Sigmoid colon (tissue), 7 donors: ENCODE data around the gene TKFC. TPM values are rescaled to one million over a fixed set of nuclear protein-coding genes. Genes with fewer than 3 reads are reported as not detected.

Experiments
- DNase-seq: peaks from one replicate; pipeline ENCODE4 v3.0.0-alpha.2; 2019
- H3K27ac ChIP-seq, 4 donors: fragments of 200-600 bp; sonication (generic); one replicate each; pipeline ENCODE4 v1.5.1; 2016 to 2019; ENCODE audit warnings: mild to moderate bottlenecking in 1 of 4
- H3K27me3 ChIP-seq, 3 donors: fragments of 200-600 bp; sonication (generic); one replicate each; pipeline ENCODE4 v1.5.1; 2019; ENCODE audit warnings: mild to moderate bottlenecking in 1 of 3
- H3K36me3 ChIP-seq, 4 donors: fragments of 200-600 bp; sonication (generic); one replicate each; pipeline ENCODE4 v1.5.1; 2016 to 2019
- H3K4me1 ChIP-seq, 4 donors: fragments of 200-600 bp; sonication (generic); one replicate each; pipeline ENCODE4 v1.5.1; 2017 to 2019
- H3K4me3 ChIP-seq, 4 donors: fragments of 200-600 bp; sonication (generic); one replicate each; pipeline ENCODE4 v1.5.1; 2017 to 2019; ENCODE audit warnings: mild to moderate bottlenecking in 2 of 4, moderate library complexity in 1 of 4
- H3K9me3 ChIP-seq, 4 donors: fragments of 200-600 bp in 3 of 4; sonication (generic) in 3 of 4; one replicate each; pipeline versions ENCODE4 v1.5.1 to v1.6.1; 2013 to 2019
- EP300 ChIP-seq, 4 donors: sonication (generic); formaldehyde crosslinking; IDR thresholded peaks; one replicate each; pipeline ENCODE4 v1.6.1; 2017; ENCODE audit warnings: antibody characterized with exemption in 4 of 4
- POLR2A ChIP-seq, 2 donors: fragments of 450-650 bp; IDR thresholded peaks; one replicate each; pipeline ENCODE4 v1.6.1; 2016; ENCODE audit warnings: antibody characterized with exemption in 2 of 2, mild to moderate bottlenecking in 2 of 2, moderate library complexity in 2 of 2
- POLR2AphosphoS5 ChIP-seq, 4 donors: sonication (generic); formaldehyde crosslinking; IDR thresholded peaks; one replicate each; pipeline ENCODE4 v1.6.1; 2017; ENCODE audit warnings: antibody characterized with exemption in 4 of 4
- WGBS, 2 donors: extraction: QIAGEN DNeasy Blood & Tissue Kit; methylation state at CpG; one replicate each; pipeline ENCODE4 v1.1.7; 2013; 5-methylcytosine and 5-hydroxymethylcytosine counted together
- intact Hi-C: fragments of 100-400 bp; cut with DNase I; formaldehyde crosslinking; loops from one replicate; pipeline ENCODE4 v1.15.1; 2023
- polyA plus RNA-seq, 3 donors: library from polyadenylated mRNA; stranded (reverse); fragments of 200-250 nt; gene quantifications; one replicate each; pipeline ENCODE4 v1.2.3, GENCODE V29; 2013
- total RNA-seq, 4 donors: library from RNA; depleted of rRNA; stranded (reverse); fragments of >200 nt; gene quantifications; one replicate each; pipeline ENCODE4 v1.1.0, GENCODE V29; 2016
- TF ChIP-seq, protein P1 (sequence below), 4 experiments: fragments of 450-650 bp in 3 of 4; fragments of 200-600 bp in 1 of 4; IDR thresholded peaks; one replicate each; pipeline ENCODE4 v1.5.1; 2016 to 2019; ENCODE audit warnings: antibody characterized with exemption in 4 of 4, mild to moderate bottlenecking in 3 of 4, moderate library complexity in 2 of 4
- donor health status: healthy with polysubstance abuse.
- donor health status: Bipolar disorder and iron deficiency.
- donor health status: healthy.

The TKFC gene
- total and polyA plus RNA-seq, 7 donors = 10.8 to 40.0 (median 12.0) TPM

DNA sequence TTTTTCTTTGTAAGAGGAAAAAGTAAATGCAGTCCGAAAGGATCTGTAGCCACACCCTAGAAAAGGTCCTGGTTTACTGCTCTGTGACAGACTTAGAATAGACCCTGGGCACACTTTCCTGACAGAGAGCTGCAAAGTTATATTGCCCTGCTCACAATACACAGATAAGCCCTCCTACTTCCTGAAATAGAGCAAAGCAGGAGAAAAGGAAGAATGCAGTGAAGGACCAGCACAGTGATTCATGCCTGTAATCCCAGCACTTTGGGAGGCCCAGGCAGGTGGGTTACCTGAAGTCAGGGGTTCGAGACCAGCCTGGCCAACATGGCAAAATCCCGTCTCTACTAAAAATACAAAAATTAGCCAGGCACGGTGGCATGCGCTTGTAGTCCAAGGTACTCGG is 26.5 kb downstream of the TKFC start:
- WGBS, 2 donors = 21 to 67% methylated on average over 6 of the region's 6 CpGs
- Histone ChIP-seq H3K4me3 (no peak overlapping the region), H3K27ac (no peak overlapping the region), H3K27me3 (no peaks in the 10 kb centered on the region), H3K9me3 (no peaks in the 10 kb centered on the region), H3K4me1 (peaks cover 2 to 30% (median 27%) of the 10 kb centered on the region in 4 donors), H3K36me3 (peaks cover 4 to 25% (median 5%) of the 10 kb centered on the region in 4 donors)
- intact Hi-C loops = no loop called here
- no peak for TF ChIP-seq POLR2AphosphoS5 (IDR thresholded peaks at IDR 0.05)
- TF ChIP-seq POLR2A (IDR thresholded peaks at IDR 0.05) = no peak
- DNase-seq = no peak

GRCh38 chr11:61361237-61361740 is 28.3 kb downstream of the TKFC start:
- TF ChIP-seq POLR2AphosphoS5 (IDR thresholded peaks at IDR 0.05) = no peak
- H3K9me3 ChIP-seq = no peaks in the 10 kb centered on the region
- H3K27ac ChIP-seq = peak overlapping the region; percentile 90 to 100 (median 96)
- WGBS, 2 donors = 1 to 5% methylated on average over 22 of the region's 22 CpGs
- peak overlapping the region; percentile 56 to 70 (median 64) for H3K4me3 ChIP-seq
- no peaks in the 10 kb centered on the region for H3K27me3 ChIP-seq
- intact Hi-C loops = no loop called here
- no peak for DNase-seq
- peaks cover 6 to 29% (median 19%) of the 10 kb centered on the region in 4 donors for H3K36me3 ChIP-seq
- H3K4me1 ChIP-seq = peaks cover 2 to 30% (median 27%) of the 10 kb centered on the region in 4 donors

- Histone ChIP-seq H3K4me3 (peak within 1 kb of the TSS; percentile 56 to 70 (median 64)), H3K36me3 (peaks cover 6 to 33% (median 26%) of the 10 kb centered on the region in 4 donors), H3K4me1 (peaks cover 2 to 30% (median 27%) of the 10 kb centered on the region in 4 donors), H3K27me3 (no peaks in the 10 kb centered on the region), H3K27ac (peak within 1 kb of the TSS; percentile 90 to 100 (median 96)), H3K9me3 (no peaks in the 10 kb centered on the region)
- DNase-seq = peak; percentile 97
- intact Hi-C loops = loop anchor here (1.0 to 2.0 kb wide), 2 partner anchors 29 to 69 kb away; partner anchors contain the start of genes DDB1, SDHAF2 and TKFC
- peak; percentile 90 to 94 (median 92) for TF ChIP-seq POLR2AphosphoS5 (IDR thresholded peaks at IDR 0.05)
- TF ChIP-seq POLR2A (IDR thresholded peaks at IDR 0.05) = peak; percentile 47 to 85
- TF ChIP-seq, protein P1, sequence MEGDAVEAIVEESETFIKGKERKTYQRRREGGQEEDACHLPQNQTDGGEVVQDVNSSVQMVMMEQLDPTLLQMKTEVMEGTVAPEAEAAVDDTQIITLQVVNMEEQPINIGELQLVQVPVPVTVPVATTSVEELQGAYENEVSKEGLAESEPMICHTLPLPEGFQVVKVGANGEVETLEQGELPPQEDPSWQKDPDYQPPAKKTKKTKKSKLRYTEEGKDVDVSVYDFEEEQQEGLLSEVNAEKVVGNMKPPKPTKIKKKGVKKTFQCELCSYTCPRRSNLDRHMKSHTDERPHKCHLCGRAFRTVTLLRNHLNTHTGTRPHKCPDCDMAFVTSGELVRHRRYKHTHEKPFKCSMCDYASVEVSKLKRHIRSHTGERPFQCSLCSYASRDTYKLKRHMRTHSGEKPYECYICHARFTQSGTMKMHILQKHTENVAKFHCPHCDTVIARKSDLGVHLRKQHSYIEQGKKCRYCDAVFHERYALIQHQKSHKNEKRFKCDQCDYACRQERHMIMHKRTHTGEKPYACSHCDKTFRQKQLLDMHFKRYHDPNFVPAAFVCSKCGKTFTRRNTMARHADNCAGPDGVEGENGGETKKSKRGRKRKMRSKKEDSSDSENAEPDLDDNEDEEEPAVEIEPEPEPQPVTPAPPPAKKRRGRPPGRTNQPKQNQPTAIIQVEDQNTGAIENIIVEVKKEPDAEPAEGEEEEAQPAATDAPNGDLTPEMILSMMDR (IDR thresholded peaks at IDR 0.05) = no peak
- WGBS, 2 donors = 0% methylated on average over 63 of the region's 63 CpGs
Observed at GRCh38 chr11:61361741-61362541, 28.9 kb downstream of the TKFC start, which contains the start of the genes CYB561A3 and TMEM138. CYB561A3 (minus strand) TSS chr11:61361882; CDS start chr11:61356713, 5,169 bp downstream. TMEM138 (plus strand) TSS chr11:61362374; CDS start chr11:61364391, 2,017 bp downstream.

DNA sequence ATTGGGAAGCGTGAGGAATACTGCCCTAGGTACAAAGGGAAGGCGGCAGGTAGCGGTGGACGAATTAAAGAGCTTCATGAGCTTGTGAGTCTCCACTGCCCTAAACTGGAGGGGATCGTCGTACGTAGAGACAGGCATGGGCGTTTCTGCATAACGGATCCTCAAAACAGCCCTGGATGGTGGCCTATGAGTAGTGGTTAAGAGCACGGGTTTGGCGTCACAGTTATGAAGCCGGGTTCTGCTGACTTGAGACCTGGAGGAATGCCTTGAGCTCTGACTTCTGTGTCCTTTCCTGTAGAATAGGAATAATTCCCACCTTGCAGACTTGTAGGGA is 29.5 kb downstream of the TKFC start:
- no peaks in the 10 kb centered on the region for H3K9me3 ChIP-seq
- WGBS, 2 donors = 0% methylated on average over 12 of the region's 12 CpGs
- peak overlapping the region; percentile 56 to 70 (median 64) for H3K4me3 ChIP-seq
- H3K27me3 ChIP-seq = no peaks in the 10 kb centered on the region
- no peak for DNase-seq
- intact Hi-C loops = loop anchor here (1.0 to 2.0 kb wide), 2 partner anchors 29 to 68 kb away; partner anchors contain the start of genes DDB1, SDHAF2 and TKFC
- H3K36me3 ChIP-seq = peaks cover 8 to 38% (median 31%) of the 10 kb centered on the region in 4 donors
- peak overlapping the region; percentile 90 to 100 (median 96) for H3K27ac ChIP-seq
- peaks cover 2 to 30% (median 27%) of the 10 kb centered on the region in 4 donors for H3K4me1 ChIP-seq
- TF ChIP-seq, protein P1 (IDR thresholded peaks at IDR 0.05) = no peak
- TF ChIP-seq POLR2AphosphoS5 (IDR thresholded peaks at IDR 0.05) (no peak), POLR2A (IDR thresholded peaks at IDR 0.05) (no peak), EP300 (IDR thresholded peaks at IDR 0.05) (no peak)

- no peak for DNase-seq
- Histone ChIP-seq H3K4me1 (peaks cover 2 to 30% (median 27%) of the 10 kb centered on the region in 4 donors), H3K9me3 (no peaks in the 10 kb centered on the region), H3K27ac (no peak overlapping the region), H3K4me3 (no peak overlapping the region), H3K27me3 (no peaks in the 10 kb centered on the region), H3K36me3 (peaks cover 15 to 55% (median 44%) of the 10 kb centered on the region in 4 donors)
- intact Hi-C loops = no loop called here
- WGBS, 2 donors = 89 to 94% methylated on average over 5 of the region's 5 CpGs
- TF ChIP-seq POLR2AphosphoS5 (IDR thresholded peaks at IDR 0.05) = no peak
- TF ChIP-seq EP300 (IDR thresholded peaks at IDR 0.05) = no peak
- no peak for TF ChIP-seq POLR2A (IDR thresholded peaks at IDR 0.05)
- TF ChIP-seq, protein P1 (IDR thresholded peaks at IDR 0.05) = no peak
Observed at GRCh38 chr11:61364012-61364675, 31.1 kb downstream of the TKFC start.
